SK-N-SH (cell line): ENCODE results near the gene SUMF1. TPM values are rescaled to one million over a fixed set of nuclear protein-coding genes. Genes with fewer than 3 reads are reported as not detected.

ENCODE experiments used
- CTCF ChIA-PET: fragments of 300-600, 350-600 bp; formaldehyde crosslinking; extraction: SDS; loops from one replicate; lab custom pipeline; 2021; lab: Yijun Ruan, JAX
- POLR2A ChIA-PET: fragments of 350-600 bp; sonication (Branson Sonifier 250); formaldehyde crosslinking; extraction: SDS; loops from one replicate; lab custom pipeline; 2020; ENCODE audit warnings: antibody characterized with exemption, inconsistent platforms; lab: Yijun Ruan, JAX
- DNase-seq: peaks from one replicate; pipeline ENCODE4 v3.0.0; 2012
- H2AFZ ChIP-seq: fragments of 200-600 bp; sonication (generic); 2 replicates; pipeline ENCODE4 v1.8.1; 2016; ENCODE audit warnings: antibody characterized with exemption, mild to moderate bottlenecking, low read depth
- H3F3A ChIP-seq: fragments of 200-600 bp; sonication (generic); replicated peaks from 2 replicates; pipeline ENCODE3; 2016; ENCODE audit warnings: antibody characterized with exemption, mild to moderate bottlenecking; ENCODE audit not compliant: insufficient read depth
- H3K27ac ChIP-seq, 2 experiments: fragments of 200-500 bp in 1 of 2; fragments of 200-600 bp in 1 of 2; sonication (Bioruptor generic) in 1 of 2; sonication (generic), shearing (Covaris generic) in 1 of 2; 2 replicates each; pipeline versions ENCODE4 v1.5.1 to v1.6.1; 2014 to 2016; ENCODE audit warnings: low read depth in 2 of 2, inconsistent platforms in 1 of 2, low read length in 1 of 2, mild to moderate bottlenecking in 1 of 2, mixed read lengths in 1 of 2
- H3K27me3 ChIP-seq: fragments of 200-600 bp; sonication (generic), shearing (Covaris generic); 2 replicates; pipeline ENCODE4 v1.6.1; 2016; ENCODE audit warnings: mixed run types; ENCODE audit not compliant: insufficient read depth
- H3K36me3 ChIP-seq, 2 experiments: fragments of 200-500 bp in 1 of 2; fragments of 200-600 bp in 1 of 2; sonication (Bioruptor generic) in 1 of 2; sonication (generic) in 1 of 2; replicated peaks in 1 of 2; 2 replicates each; pipeline versions ENCODE3 to v1.5.1; 2014 to 2016; ENCODE audit warnings: low read length in 1 of 2, mild to moderate bottlenecking in 1 of 2; ENCODE audit not compliant: insufficient read depth in 2 of 2, control insufficient read depth in 1 of 2
- H3K4me1 ChIP-seq, 2 experiments: fragments of 200-500 bp in 1 of 2; fragments of 200-600 bp in 1 of 2; sonication (Bioruptor generic) in 1 of 2; sonication (generic), shearing (Covaris generic) in 1 of 2; 2 replicates each; pipeline versions ENCODE4 v1.5.1 to v1.6.1; 2014 to 2016; ENCODE audit warnings: low read depth in 1 of 2, low read length in 1 of 2, mixed run types in 1 of 2; ENCODE audit not compliant: insufficient read depth in 2 of 2, control insufficient read depth in 1 of 2
- H3K4me2 ChIP-seq: fragments of 200-600 bp; sonication (generic), shearing (Covaris generic); 2 replicates; pipeline ENCODE4 v1.6.1; 2017; ENCODE audit warnings: mixed run types
- H3K4me3 ChIP-seq, 2 experiments: fragments of 200-500 bp in 1 of 2; fragments of 200-600 bp in 1 of 2; sonication (Bioruptor generic) in 1 of 2; sonication (generic), shearing (Covaris generic) in 1 of 2; 2 replicates each; pipeline versions ENCODE4 v1.5.1 to v1.8.1; 2014 to 2016; ENCODE audit warnings: low read depth in 2 of 2, inconsistent platforms in 1 of 2, low read length in 1 of 2, mild to moderate bottlenecking in 1 of 2, mixed read lengths in 1 of 2, moderate library complexity in 1 of 2
- H3K79me2 ChIP-seq: fragments of 200-600 bp; sonication (generic); 2 replicates; pipeline ENCODE4 v1.8.1; 2017; ENCODE audit warnings: mild to moderate bottlenecking; ENCODE audit not compliant: insufficient read depth
- H3K9ac ChIP-seq: fragments of 200-600 bp; sonication (generic); 2 replicates; pipeline ENCODE4 v1.6.1; 2017; ENCODE audit warnings: mixed run types
- H3K9me2 ChIP-seq: fragments of 200-600 bp; sonication (generic); 2 replicates; pipeline ENCODE4 v1.6.1; 2017; ENCODE audit warnings: mixed run types
- H3K9me3 ChIP-seq: fragments of 200-600 bp; sonication (generic); 2 replicates; pipeline ENCODE4 v1.6.1; 2017; ENCODE audit warnings: mixed run types, mild to moderate bottlenecking, moderate library complexity
- H4K20me1 ChIP-seq: fragments of 200-600 bp; sonication (generic); 2 replicates; pipeline ENCODE4 v1.6.1; 2017; ENCODE audit warnings: mild to moderate bottlenecking, mixed run types; ENCODE audit not compliant: insufficient read depth
- CHD2 ChIP-seq: fragments of 150-350 bp; IDR thresholded peaks from 2 replicates; pipeline ENCODE4 v1.6.1; 2018; ENCODE audit warnings: low read length; ENCODE audit not compliant: partially characterized antibody
- CTCF ChIP-seq: fragments of 200-600 bp; sonication (generic); IDR thresholded peaks from 2 replicates; pipeline ENCODE4 v1.6.1; 2017; ENCODE audit warnings: antibody characterized with exemption, mild to moderate bottlenecking, moderate library complexity
- EP300 ChIP-seq, 2 experiments: IDR thresholded peaks; 2 replicates each; pipeline versions ENCODE4 v1.4.0 to v1.6.1; 2012; ENCODE audit warnings: borderline replicate concordance in 1 of 2, low read depth in 1 of 2, low read length in 1 of 2
- EZH2phosphoT487 ChIP-seq: fragments of 200-600 bp; sonication (generic); IDR thresholded peaks from 2 replicates; pipeline ENCODE4 v1.6.1; 2017; ENCODE audit warnings: low read depth, mixed run types, mild to moderate bottlenecking, antibody characterized with exemption, moderate library complexity, borderline replicate concordance
- FOXJ3 ChIP-seq: sonication (generic); formaldehyde crosslinking; IDR thresholded peaks from 2 replicates; pipeline ENCODE4 v1.5.1; 2020; ENCODE audit warnings: mild to moderate bottlenecking, missing genetic modification reagents
- FOXM1 ChIP-seq: IDR thresholded peaks from 2 replicates; pipeline ENCODE4 v1.4.0; 2012; ENCODE audit warnings: low read depth, mild to moderate bottlenecking
- GATA2 ChIP-seq: sonication (generic); formaldehyde crosslinking; IDR thresholded peaks from 2 replicates; pipeline ENCODE4 v1.5.0; 2020; ENCODE audit warnings: mild to moderate bottlenecking, missing genetic modification reagents
- JUND ChIP-seq: IDR thresholded peaks from 2 replicates; pipeline ENCODE4 v1.4.0; 2012
- NRF1 ChIP-seq: IDR thresholded peaks from 2 replicates; pipeline ENCODE4 v1.6.1; 2012; ENCODE audit warnings: low read depth, mild to moderate bottlenecking, low read length
- PBX3 ChIP-seq: IDR thresholded peaks from 2 replicates; pipeline ENCODE4; 2012
- POLR2AphosphoS5 ChIP-seq: IDR thresholded peaks from 2 replicates; pipeline ENCODE4 v1.6.1; 2012; ENCODE audit warnings: low read depth, low read length
- RCOR1 ChIP-seq: fragments of 150-350 bp; IDR thresholded peaks from 2 replicates; pipeline ENCODE4 v1.6.1; 2017; ENCODE audit warnings: antibody characterized with exemption, low read length
- REST ChIP-seq: IDR thresholded peaks from 2 replicates; pipeline ENCODE4 v1.6.1; 2012; ENCODE audit warnings: mild to moderate bottlenecking, low read depth, low read length, moderate library complexity
- RFX5 ChIP-seq: IDR thresholded peaks from 2 replicates; pipeline ENCODE4 v1.6.1; 2012; ENCODE audit warnings: mild to moderate bottlenecking, improper control_type of control experiment, low read length
- RXRA ChIP-seq: IDR thresholded peaks from 2 replicates; pipeline ENCODE4 v1.4.0; 2012; ENCODE audit warnings: low read depth, mild to moderate bottlenecking, borderline replicate concordance
- SIN3A ChIP-seq: IDR thresholded peaks from 2 replicates; pipeline ENCODE4 v1.6.1; 2012; ENCODE audit warnings: low read depth, mild to moderate bottlenecking, low read length, moderate library complexity, borderline replicate concordance
- SMC3 ChIP-seq: IDR thresholded peaks from 2 replicates; pipeline ENCODE4 v1.6.1; 2012; ENCODE audit warnings: low read depth, low read length, improper control_type of control experiment
- TAF1 ChIP-seq: IDR thresholded peaks from 2 replicates; pipeline ENCODE4 v1.6.1; 2012; ENCODE audit warnings: low read depth, mild to moderate bottlenecking, low read length, moderate library complexity, borderline replicate concordance
- USF1 ChIP-seq: IDR thresholded peaks from 2 replicates; pipeline ENCODE4 v1.4.0; 2012; ENCODE audit warnings: low read depth, borderline replicate concordance
- YY1 ChIP-seq: IDR thresholded peaks from 2 replicates; pipeline ENCODE4 v1.4.0; 2012; ENCODE audit warnings: low read depth, mild to moderate bottlenecking
- WGBS: methylation state at CpG from one replicate; pipeline ENCODE4 v1.1.6; 2017; ENCODE audit warnings: low lambda C conversion rate; 5-methylcytosine and 5-hydroxymethylcytosine counted together
- polyA plus RNA-seq, 3 experiments: library from polyadenylated mRNA; depleted of rRNA; stranded (reverse); fragments of >200 nt; gene quantifications; 2 replicates each; pipeline ENCODE4 v1.2.3, GENCODE V29; 2012

The SUMF1 gene
- polyA plus RNA-seq, 1 of the 3 experiments (the other 2 are of a cell fraction) = 56.9 TPM

- no peak for TF ChIP-seq SIN3A
- TF ChIP-seq USF1 = no peak
- TF ChIP-seq RXRA = no peak
- TF ChIP-seq POLR2AphosphoS5 = no peak
- TF ChIP-seq GATA2 = no peak
- no peak for TF ChIP-seq REST
- no peaks in the 10 kb centered on the region for H3K9me2 ChIP-seq
- no peak for DNase-seq
- H3K9me3 ChIP-seq = no peaks in the 10 kb centered on the region
- H3F3A ChIP-seq = no peaks in the 10 kb centered on the region
- peaks cover 0 to 2% of the 10 kb centered on the region in 2 experiments; a peak in 1 of 4 replicates for H3K4me1 ChIP-seq
- H3K27ac ChIP-seq = no peak overlapping the region
- H4K20me1 ChIP-seq = no peaks in the 10 kb centered on the region
- CTCF ChIA-PET = no interaction called here
- H3K9ac ChIP-seq = no peak overlapping the region
- no peak overlapping the region for H2AFZ ChIP-seq
- no peaks in the 10 kb centered on the region for H3K27me3 ChIP-seq
- 78% methylated on average over 4 of the region's 4 CpGs for WGBS
- H3K36me3 ChIP-seq = no peaks in the 10 kb centered on the region
- H3K4me2 ChIP-seq = no peak overlapping the region
- no peak overlapping the region for H3K4me3 ChIP-seq
- POLR2A ChIA-PET = no interaction called here
- no peaks in the 10 kb centered on the region for H3K79me2 ChIP-seq
Observed at GRCh38 chr3:4401441-4401840, 65.6 kb downstream of the SUMF1 start.

- Histone ChIP-seq H3K4me3 (no peak overlapping the region), H3K4me2 (no peak overlapping the region), H3K9me2 (no peaks in the 10 kb centered on the region), H3F3A (no peaks in the 10 kb centered on the region), H2AFZ (no peak overlapping the region), H3K9me3 (no peaks in the 10 kb centered on the region), H3K36me3 (no peaks in the 10 kb centered on the region), H3K4me1 (peaks cover 2 to 5% of the 10 kb centered on the region in 2 experiments; a peak in 2 of 4 replicates), H3K27me3 (no peaks in the 10 kb centered on the region), H4K20me1 (no peaks in the 10 kb centered on the region), H3K79me2 (no peaks in the 10 kb centered on the region), H3K27ac (no peak overlapping the region), H3K9ac (no peak overlapping the region)
- ChIA-PET POLR2A (no interaction called here), CTCF (interaction anchor here (2.3 kb wide), 1 partner anchor 49 kb away, joined by 9 read pairs; no protein-coding TSS in a partner anchor)
- 92% methylated on average over 7 of the region's 7 CpGs for WGBS
- DNase-seq = no peak
- no peak for TF ChIP-seq CHD2
- no peak for TF ChIP-seq CTCF
- TF ChIP-seq RFX5 = no peak
- TF ChIP-seq FOXM1 = no peak
- no peak for TF ChIP-seq TAF1
- no peak for TF ChIP-seq SMC3
- TF ChIP-seq FOXJ3 = no peak
- TF ChIP-seq JUND = no peak
- TF ChIP-seq EZH2phosphoT487 = no peak
- TF ChIP-seq EP300 (IDR thresholded peaks at IDR 0.05; ENCODE audit: borderline replicate concordance in 1 of 2, low read depth in 1 of 2, low read length in 1 of 2) = no peak
- TF ChIP-seq NRF1 = no peak
- TF ChIP-seq PBX3 = no peak
- no peak for TF ChIP-seq YY1
- TF ChIP-seq RXRA = no peak
- TF ChIP-seq RCOR1 = no peak
Observed at GRCh38 chr3:4399476-4399875, 67.6 kb downstream of the SUMF1 start.
